HG03196 (cell line): ENCODE data around the gene SMYD5.
A peak's percentile ranks its signal among the peaks of the same experiment; 100 is the strongest.

ENCODE experiments used
- ATAC-seq: cut with Tn5 transposase; IDR thresholded peaks from one replicate; pipeline ENCODE4 v1.9.1; 2021; ENCODE audit not compliant: unreplicated experiment

Gene SMYD5

DNA sequence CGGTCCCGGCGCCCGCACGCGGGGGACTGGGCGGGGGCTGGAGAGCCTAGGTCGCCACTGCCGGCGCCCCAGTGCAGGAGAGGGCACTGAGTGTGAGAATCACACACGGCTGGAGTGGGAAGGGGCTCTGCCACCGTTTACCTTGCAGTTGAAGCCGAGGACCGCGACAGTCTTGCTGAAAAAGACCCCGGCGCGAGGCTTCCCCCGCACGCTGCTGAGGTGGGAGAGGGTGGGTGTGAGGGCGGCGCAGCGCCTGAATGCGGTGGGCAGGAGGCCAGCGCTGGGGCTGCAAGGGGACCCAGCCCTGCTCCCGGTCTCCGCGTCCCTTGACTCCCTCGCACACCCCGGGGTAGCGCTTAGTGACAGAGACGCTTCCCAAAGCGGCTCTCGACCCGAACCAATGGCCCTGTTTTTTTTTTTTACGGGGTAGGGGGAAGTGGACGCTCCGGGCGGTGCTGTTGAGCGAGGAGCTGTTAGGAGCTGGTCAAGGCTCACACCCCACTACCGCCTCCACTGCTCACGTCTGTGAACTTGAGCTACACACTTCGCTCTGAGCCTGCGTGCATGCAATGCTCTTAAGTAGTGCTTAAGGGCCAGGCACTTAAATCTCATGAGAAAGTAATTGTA, 10.9 kb upstream of the SMYD5 start:
- ATAC-seq: no peak

- no peak for ATAC-seq
These were observed 8.4 kb upstream of the SMYD5 start for GRCh38 chr2:73205611-73206010.

DNA sequence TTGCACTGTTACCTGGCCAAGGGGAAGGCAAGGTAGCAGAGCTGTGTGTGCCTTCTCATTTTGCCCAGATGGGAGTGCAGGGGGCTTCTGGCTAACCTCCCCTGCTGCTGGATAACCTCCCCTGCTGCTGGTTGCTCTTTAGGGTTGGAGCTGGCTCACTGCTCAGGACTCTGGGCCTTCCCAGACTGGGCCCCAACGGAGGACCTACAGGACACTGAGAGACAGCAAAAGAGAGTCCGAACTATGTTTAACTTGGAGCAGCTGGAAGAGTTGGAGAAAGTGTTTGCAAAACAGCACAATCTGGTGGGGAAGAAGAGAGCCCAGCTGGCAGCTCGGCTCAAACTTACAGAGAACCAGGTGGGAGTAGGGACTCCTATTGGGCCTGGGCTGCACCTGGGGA, 5.8 kb upstream of the SMYD5 start:
- ATAC-seq: no peak

DNA sequence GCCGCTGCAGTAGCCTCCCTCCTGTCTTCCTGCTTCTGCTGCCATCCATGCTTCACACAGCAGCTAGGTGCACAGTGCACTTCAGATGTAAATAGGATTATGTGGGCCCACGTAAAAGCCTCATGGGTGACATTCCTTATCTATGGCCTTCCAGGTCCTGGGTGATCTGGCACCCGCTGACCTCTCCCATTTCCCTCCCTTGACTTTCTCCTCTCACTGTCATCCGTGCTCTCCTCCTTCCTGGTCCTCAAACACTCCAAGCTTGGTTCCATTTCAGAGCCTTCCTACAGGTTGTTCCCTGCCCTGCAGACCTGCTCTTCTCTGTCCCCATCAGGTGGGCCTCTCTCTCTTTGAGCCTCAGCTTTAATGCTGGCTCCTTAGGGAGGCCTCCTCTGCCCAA, 4.0 kb upstream of the SMYD5 start:
- no peak for ATAC-seq

DNA sequence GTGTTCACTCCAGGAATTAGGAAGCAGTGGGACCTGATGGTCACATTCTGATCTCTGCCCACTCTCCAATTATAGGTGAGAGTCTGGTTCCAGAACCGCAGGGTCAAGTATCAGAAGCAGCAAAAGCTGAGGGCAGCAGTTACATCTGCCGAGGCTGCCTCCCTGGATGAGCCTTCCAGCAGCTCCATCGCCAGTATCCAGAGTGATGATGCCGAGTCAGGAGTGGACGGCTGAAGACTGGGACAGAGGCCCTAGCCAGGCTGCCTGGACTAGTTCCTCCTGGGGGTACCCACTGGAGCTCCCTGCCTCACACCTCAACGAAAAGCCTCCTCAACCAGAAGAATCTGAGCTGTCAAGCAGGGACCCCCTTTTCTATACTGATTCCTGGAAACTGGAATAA, 3.3 kb upstream of the SMYD5 start:
- no peak for ATAC-seq

DNA sequence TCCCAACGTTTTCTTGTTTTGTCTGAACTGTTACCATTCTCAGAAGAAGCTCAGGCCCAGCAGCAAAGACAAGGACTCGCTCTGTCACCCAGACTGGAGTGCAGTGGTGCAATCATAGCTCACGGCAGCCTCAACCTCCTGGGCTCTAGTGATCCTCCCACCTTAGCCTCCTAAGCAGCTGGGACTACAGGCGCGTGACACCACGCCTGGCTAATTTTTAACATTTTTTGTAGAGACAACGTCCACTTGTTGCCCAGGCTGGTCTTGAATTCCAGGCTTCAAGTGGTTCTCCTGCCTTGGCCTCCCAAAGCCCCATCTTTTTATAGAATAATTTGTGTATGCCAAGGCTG, 2.0 kb upstream of the SMYD5 start:
- ATAC-seq: no peak

DNA sequence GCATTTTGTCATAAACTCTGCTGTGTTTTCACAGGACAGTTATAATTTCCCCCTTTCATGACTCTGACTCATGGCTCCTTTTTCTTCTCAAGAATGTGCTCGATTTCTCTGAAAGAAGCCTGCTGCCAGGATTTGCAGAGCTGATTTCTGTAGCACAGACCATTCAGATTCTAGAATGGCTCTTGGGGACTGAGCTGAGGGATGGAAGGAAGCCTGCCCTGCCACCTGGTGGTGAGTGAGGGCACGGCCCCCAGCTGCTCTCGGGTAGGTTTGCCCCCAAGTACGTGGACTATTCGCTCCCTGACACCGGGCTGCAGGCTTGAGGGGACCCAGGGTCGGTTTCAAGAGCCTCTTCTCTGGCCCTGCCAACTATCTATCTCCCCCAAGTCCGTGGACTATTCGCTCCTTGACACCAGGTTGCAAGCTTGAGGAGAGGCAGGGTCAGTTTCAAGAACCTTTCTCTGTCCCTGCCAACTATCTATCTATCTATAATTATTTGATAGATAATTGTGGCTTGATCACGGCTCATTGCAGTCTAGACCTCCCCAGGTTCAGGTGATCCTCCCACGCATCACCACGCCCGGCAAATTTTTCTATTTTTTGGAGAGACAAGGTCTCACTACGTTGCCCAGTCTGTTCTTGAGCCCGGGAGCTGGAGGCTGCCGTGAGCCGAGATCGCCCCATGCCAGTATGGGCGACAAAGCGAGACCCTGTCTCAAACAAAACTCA, 1.4 kb upstream of the SMYD5 start:
- ATAC-seq: peak; percentile 55

GRCh38 chr2:73215254-73215653, 1.2 kb downstream of the SMYD5 start:
- ATAC-seq: no peak

DNA sequence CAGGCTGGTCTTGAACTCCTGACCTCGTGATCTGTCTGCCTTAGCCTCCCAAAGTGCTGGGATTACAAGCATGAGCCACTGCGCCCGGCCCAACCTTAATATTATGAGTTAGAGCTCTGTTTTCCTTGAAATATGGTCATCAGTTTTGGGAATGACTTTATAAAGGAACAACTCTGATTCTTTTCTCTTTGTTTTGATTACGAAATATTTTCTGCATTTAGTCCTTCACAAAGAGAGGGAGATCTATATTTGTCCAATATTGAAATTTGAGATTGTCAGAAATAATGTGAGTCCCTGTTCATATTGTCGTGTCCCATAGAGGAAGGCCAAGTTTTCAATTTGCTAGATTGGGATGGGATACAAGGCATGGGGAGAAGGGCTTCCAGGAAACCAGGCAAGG, 3.1 kb downstream of the SMYD5 start:
- ATAC-seq: no peak

- no peak for ATAC-seq
These were observed 3.8 kb downstream of the SMYD5 start for GRCh38 chr2:73217826-73218225.

- ATAC-seq: no peak
These were observed 4.3 kb downstream of the SMYD5 start for GRCh38 chr2:73218298-73218697.

DNA sequence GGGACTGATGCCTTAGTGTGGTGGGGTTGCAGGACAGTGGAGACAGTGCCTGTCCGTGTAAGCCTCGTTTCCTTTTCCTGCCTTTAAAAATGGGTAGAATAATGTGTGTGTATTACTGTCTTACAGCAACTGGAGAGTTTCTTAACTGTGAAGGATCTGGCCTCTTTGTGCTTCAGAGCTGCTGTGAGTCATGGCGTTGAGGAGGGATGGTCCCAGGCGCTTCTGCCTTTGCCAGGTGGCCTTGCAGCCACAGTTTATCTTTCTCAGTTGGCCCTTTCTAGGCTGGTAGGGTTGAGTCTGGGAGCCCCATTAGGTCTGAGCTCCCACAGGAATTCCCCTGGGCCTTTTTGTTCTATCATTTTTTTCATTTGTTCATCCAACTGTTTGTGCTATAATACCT, 9.8 kb downstream of the SMYD5 start:
- ATAC-seq: no peak

DNA sequence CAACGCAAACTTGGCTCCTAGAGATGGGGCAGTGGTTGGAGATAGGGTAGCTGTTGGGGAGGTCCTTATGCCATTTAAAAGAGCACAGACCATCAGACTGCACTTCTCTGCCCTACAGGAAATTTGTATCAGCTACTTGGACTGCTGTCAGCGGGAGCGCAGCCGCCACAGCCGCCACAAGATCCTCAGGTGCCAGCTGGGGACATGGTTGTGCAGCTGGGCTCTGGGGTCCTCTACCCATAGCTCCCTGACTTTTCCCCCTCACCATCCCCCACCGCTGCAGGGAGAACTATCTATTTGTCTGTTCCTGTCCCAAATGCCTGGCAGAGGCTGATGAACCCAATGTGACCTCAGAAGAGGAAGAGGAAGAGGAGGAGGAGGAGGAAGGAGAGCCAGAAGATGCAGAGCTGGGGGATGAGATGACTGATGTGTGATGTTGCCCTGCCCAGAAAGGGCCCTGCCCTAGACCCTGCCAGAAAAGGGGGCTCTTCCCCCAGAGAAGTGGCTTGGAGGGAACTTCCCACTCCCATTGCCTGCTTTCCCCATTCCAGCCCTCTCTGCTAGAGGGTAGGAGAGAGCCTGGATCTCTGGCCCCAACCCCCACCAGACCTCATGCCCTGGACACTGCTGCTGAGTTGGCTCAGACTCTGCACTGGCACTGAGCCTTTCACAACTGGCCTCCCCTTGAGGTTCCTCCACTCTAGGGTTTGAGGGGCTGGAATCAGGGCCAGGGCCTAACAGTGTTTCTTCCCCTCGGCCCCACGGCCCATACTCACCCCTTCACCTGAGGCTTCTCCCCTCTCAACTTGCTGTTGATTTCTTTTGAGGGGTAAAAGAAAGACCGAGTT, 11.7 kb downstream of the SMYD5 start:
- no peak for ATAC-seq

- no peak for ATAC-seq
These were observed 13.0 kb downstream of the SMYD5 start for GRCh38 chr2:73227086-73227485.

DNA sequence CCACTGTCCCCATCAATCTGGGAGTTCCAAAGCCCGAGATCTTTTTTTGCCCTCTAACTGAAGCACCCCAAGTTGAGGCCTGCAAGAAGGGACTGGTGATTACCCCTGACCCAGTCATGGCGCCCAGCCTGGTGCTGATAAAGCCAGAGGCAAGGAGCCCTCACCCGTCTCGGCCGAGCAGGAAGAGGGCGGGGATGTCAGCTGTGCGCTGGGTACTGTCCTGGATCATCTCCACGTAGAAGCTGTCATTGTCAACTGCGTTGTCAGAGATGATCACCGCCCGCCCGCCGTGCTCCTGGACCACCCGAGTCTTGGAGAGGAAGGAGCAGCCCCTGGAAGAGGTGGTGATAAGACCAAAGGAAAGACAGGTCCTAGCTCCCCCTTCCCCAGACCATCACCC, 14.6 kb downstream of the SMYD5 start:
- ATAC-seq: no peak

DNA sequence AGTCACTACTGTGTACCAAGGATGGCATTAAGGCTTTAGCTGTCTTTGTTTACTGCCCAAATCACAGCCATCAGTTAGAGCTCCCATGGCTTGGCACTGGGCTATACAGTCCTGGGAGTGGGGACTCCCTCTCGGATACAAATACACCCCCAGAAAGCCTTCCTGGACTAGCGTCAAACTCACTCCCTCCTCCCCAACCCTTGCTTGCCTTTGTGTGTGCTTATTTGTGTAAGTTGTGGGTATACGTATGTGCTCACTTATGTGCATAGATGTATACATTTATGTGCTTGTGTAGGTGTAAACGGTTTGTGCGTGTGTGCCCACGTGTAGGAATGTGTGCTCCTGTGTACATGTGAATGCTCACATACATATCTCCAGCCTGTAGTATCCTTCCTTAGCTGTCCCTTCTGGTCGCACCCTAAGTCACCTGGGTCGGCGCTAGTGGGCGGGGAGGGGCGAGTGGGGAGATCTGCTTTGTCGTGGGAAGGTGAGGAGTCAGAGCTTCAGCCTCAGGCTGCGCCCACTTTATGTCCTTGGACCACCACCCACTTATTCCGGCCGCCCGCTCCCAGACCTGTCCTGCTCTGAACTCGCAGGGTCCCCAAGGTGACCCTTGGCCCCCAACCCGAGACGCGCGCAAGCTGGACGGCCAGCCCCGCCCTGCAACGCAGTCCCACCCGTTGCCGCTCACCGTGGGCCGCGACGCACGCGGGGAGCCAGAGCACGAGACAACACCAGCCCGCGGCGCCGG, 18.5 kb downstream of the SMYD5 start:
- ATAC-seq: peak; percentile 13

GRCh38 chr2:73233154-73233931, 19.3 kb downstream of the SMYD5 start, which contains the start of gene PRADC1:
TSS of gene PRADC1 (minus strand) at chr2:73233239. CDS start at chr2:73233160, 79 bp downstream.
- ATAC-seq: peak; percentile 88

GRCh38 chr2:73233932-73234832, 20.1 kb downstream of the SMYD5 start, which contains the start of gene CCT7:
TSS of gene CCT7 (plus strand) at chr2:73234308. CDS start at chr2:73234379, 71 bp downstream.
- ATAC-seq: peak; percentile 64

- ATAC-seq: no peak
These were observed 21.4 kb downstream of the SMYD5 start for GRCh38 chr2:73235315-73236028.
